Mesothelial cell of epicardium (in vitro differentiated cells): Measurements from ENCODE around the gene GATAD2A. TPM values are rescaled to one million over a fixed set of nuclear protein-coding genes. Genes with fewer than 3 reads are reported as not detected.

Experiments used
- DNase-seq, 2 experiments: peaks; one replicate each; pipeline ENCODE4 v3.0.0; 2021; ENCODE audit warnings: low spot score in 2 of 2; ENCODE audit not compliant: unreplicated experiment in 2 of 2
- H3K27ac Mint-ChIP-seq: 2 replicates; pipeline ENCODE4 v1.8.0; 2021; ENCODE audit warnings: mixed read lengths
- H3K27me3 Mint-ChIP-seq: 2 replicates; pipeline ENCODE4 v1.8.0; 2021; ENCODE audit warnings: low read depth, mixed read lengths
- H3K36me3 Mint-ChIP-seq: 2 replicates; pipeline ENCODE4 v1.8.0; 2021; ENCODE audit warnings: mixed read lengths
- H3K4me1 Mint-ChIP-seq: 2 replicates; pipeline ENCODE4 v1.8.0; 2021; ENCODE audit warnings: mixed read lengths
- H3K4me3 Mint-ChIP-seq: 2 replicates; pipeline ENCODE4 v1.8.0; 2021; ENCODE audit warnings: mild to moderate bottlenecking, moderate library complexity, mixed read lengths
- H3K9me3 Mint-ChIP-seq: 2 replicates; pipeline ENCODE4 v1.8.0; 2021; ENCODE audit warnings: mixed read lengths
- total RNA-seq: library from RNA; stranded (reverse); gene quantifications from 3 replicates; pipeline ENCODE4 v1.2.1, GENCODE V29; 2021
- TF ChIP-seq, protein P1 (sequence below): fragments of 200-600 bp; sonication (generic); IDR thresholded peaks from one replicate; pipeline ENCODE4 v1.5.0; 2021; ENCODE audit warnings: antibody characterized with exemption; ENCODE audit not compliant: unreplicated experiment

Gene GATAD2A
- total RNA-seq, 1 donor from 2014 or later, result 113 TPM

GRCh38 chr19:19402656-19403372 lies 2.7 kb upstream of the GATAD2A start:
- Mint-ChIP-seq H3K4me3 (no peak overlapping the region), H3K9me3 (no peaks in the 10 kb centered on the region), H3K36me3 (no peaks in the 10 kb centered on the region), H3K27ac (peak overlapping the region; percentile 34), H3K27me3 (no peaks in the 10 kb centered on the region), H3K4me1 (peaks cover 35% of the 10 kb centered on the region)
- TF ChIP-seq, protein P1, sequence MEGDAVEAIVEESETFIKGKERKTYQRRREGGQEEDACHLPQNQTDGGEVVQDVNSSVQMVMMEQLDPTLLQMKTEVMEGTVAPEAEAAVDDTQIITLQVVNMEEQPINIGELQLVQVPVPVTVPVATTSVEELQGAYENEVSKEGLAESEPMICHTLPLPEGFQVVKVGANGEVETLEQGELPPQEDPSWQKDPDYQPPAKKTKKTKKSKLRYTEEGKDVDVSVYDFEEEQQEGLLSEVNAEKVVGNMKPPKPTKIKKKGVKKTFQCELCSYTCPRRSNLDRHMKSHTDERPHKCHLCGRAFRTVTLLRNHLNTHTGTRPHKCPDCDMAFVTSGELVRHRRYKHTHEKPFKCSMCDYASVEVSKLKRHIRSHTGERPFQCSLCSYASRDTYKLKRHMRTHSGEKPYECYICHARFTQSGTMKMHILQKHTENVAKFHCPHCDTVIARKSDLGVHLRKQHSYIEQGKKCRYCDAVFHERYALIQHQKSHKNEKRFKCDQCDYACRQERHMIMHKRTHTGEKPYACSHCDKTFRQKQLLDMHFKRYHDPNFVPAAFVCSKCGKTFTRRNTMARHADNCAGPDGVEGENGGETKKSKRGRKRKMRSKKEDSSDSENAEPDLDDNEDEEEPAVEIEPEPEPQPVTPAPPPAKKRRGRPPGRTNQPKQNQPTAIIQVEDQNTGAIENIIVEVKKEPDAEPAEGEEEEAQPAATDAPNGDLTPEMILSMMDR, result no peak
- DNase-seq, result no peak

DNA sequence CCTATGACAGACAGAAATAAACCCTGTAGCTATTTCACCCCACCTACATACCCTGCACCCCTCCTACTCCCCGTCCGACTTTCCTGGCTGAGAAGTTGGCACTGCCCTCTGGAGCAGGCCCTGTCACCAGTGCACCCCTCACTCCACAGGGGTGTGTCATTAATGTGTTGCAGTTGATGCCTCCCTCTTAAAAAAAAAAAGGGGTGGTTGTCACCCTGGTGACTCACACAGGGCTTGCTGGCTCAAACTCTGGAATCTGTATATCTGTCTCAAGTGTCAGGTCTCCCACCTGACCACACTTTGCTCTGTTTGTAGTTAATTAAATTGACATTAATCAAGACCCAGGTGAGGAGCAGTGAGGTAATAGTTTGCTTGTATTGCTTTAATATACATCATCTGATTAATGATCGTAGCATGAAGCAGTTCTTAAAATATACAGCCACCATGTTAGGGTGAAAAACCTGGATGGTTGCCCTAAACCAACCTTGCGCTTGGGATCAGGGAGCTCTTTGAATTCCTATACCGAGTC lies 2.0 kb upstream of the GATAD2A start:
- Mint-ChIP-seq H3K27ac (peak overlapping the region; percentile 17), H3K4me3 (peak overlapping the region; percentile 25), H3K27me3 (no peaks in the 10 kb centered on the region), H3K4me1 (peaks cover 37% of the 10 kb centered on the region), H3K9me3 (no peaks in the 10 kb centered on the region), H3K36me3 (no peaks in the 10 kb centered on the region)
- TF ChIP-seq, protein P1, result no peak
- no peak for DNase-seq

DNA sequence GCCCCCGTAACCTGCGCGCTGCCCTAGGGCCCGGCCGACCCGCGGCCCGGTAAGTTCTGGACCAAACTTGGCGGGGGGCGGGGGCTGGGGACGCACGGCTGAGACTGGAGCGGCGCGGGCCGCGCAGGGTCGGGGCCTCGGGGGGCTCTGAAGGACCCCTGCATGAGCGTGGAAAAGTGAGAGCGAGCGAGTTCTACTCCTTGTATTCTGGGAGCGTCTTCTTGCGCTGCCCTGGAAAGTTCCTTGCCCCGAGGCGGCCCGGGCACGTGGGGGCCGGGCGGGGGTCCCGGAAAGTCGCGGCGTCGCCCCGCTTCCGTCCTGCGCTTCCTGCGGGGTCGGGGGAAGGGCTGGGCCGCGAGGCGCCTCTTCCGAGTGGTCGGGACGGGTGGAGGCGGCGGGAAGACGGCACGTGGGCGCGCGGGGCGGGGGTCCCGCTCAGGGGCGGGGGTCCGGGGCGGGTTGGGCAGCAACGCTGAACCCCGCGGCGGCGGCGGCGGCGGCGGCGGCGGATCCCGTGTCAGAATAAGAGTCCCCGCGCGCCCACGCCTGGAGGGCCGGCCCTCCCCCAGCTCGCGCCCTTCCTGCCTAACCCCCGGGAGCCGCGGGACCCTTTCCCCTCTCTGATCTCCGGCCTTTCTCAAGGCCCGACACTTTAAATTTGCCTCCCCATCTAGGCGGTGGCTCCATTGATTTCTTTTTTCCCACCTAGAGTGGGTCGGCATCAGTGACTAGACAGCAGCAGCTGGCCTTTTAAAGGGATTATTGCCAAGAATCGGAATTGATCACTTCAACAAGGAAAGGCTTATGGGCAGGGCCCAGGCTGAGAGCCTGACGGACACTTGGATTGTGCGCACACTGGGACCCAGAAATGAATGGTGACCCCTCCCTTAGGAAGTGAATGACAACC lies 749 bp downstream of the GATAD2A start:
- peak overlapping the region; percentile 98 for H3K4me3 Mint-ChIP-seq

GRCh38 chr19:19406878-19407632 lies 1.6 kb downstream of the GATAD2A start:
- Mint-ChIP-seq H3K4me3 (peak overlapping the region; percentile 98), H3K36me3 (no peaks in the 10 kb centered on the region), H3K9me3 (no peaks in the 10 kb centered on the region), H3K4me1 (peaks cover 54% of the 10 kb centered on the region), H3K27ac (peak overlapping the region; percentile 97), H3K27me3 (no peaks in the 10 kb centered on the region)
- TF ChIP-seq, protein P1, result no peak
- DNase-seq, result no peak

More for the DNA sequence above, 749 bp downstream of the GATAD2A start:
- DNase-seq, result peak; percentile 42 to 56
- Mint-ChIP-seq H3K9me3 (no peaks in the 10 kb centered on the region), H3K36me3 (no peaks in the 10 kb centered on the region), H3K4me1 (peaks cover 51% of the 10 kb centered on the region), H3K27me3 (no peaks in the 10 kb centered on the region), H3K27ac (peak overlapping the region; percentile 97)
- TF ChIP-seq, protein P1, result no peak

DNA sequence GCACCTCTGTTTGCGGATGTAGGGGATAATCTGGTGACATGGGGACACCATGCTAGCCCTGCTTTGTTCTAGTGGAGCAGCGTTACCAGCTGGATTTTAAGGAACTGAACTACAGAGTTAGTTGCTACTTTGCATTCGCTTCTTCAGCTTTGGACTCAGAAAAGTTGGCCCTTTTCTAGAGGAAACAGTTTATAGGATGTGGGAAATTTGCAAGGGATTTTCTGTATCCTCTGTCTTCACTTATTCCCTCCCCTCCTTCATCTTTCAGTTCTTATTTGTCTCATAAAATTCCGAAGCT lies 2.1 kb downstream of the GATAD2A start:
- Mint-ChIP-seq H3K4me1 (peaks cover 54% of the 10 kb centered on the region), H3K27ac (peak overlapping the region; percentile 97), H3K4me3 (peak overlapping the region; percentile 98), H3K36me3 (no peaks in the 10 kb centered on the region), H3K27me3 (no peaks in the 10 kb centered on the region), H3K9me3 (no peaks in the 10 kb centered on the region)
- DNase-seq, result no peak
- TF ChIP-seq, protein P1, result no peak
